SK-N-DZ (cell line): Measurements from ENCODE around the gene ARSA.

Source experiments
- DNase-seq: peaks from one replicate; pipeline ENCODE4 v3.0.0-alpha.2; 2015; ENCODE audit warnings: low spot score

The ARSA gene

GRCh38 chr22:50605002-50605612 lies 22.8 kb downstream of the ARSA start:
- DNase-seq, result no peak

GRCh38 chr22:50604256-50605001 lies 23.5 kb downstream of the ARSA start:
- DNase-seq, result no peak

GRCh38 chr22:50603511-50604255 lies 24.3 kb downstream of the ARSA start:
- no peak for DNase-seq

DNA sequence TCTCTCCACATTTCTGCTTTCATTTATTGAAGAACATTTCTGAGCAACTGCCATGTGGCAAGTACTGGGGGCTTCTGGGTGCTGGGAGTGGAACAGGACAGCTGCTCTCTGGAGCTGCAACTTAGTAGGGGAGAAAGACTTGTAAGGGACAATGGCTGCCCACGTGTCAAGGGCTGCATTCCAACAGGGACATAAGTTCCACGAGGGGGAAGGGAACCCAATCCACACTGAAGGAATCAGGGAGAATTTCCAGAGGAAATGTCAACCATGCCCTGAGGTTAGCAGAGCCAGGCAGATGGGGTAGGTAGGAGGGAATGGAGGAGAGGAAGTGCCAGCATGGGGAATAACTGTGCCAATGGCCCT lies 25.6 kb downstream of the ARSA start:
- no peak for DNase-seq

GRCh38 chr22:50601669-50602337 lies 26.1 kb downstream of the ARSA start:
- no peak for DNase-seq

GRCh38 chr22:50600967-50601668 lies 26.8 kb downstream of the ARSA start:
- peak; percentile 65 for DNase-seq

DNA sequence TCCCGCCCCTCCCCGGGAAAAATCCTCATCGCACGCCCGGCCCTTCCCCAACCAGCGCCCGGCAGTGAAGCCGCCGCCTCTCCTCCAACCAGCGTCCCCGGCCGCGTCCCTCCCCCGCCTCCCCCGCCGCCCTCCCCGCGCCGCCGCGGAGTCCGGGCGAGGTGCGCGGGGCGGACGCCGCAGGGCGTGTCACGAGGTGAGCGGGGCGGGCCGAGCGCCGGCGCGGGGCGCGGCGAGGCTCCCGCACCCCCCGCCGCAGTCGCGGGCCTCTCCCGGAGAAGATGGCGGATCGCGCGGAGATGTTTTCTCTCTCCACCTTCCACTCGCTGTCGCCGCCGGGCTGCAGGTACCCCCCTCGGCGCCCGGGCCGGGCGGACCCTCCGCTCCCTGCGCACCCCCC lies 27.4 kb downstream of the ARSA start, which contains the start of gene MAPK8IP2:
TSS of gene MAPK8IP2 (plus strand) at position 256 of the 400 bp plus-strand sequence. CDS start at position 282, 26 bp downstream.
- peak; percentile 41 for DNase-seq

GRCh38 chr22:50599816-50600455 lies 28.0 kb downstream of the ARSA start:
- DNase-seq, result no peak

GRCh38 chr22:50597097-50597496 lies 30.9 kb downstream of the ARSA start:
- DNase-seq, result no peak

GRCh38 chr22:50595189-50595588 lies 32.8 kb downstream of the ARSA start:
- no peak for DNase-seq

- DNase-seq, result no peak
Observed at GRCh38 chr22:50587407-50587806, 40.5 kb downstream of the ARSA start.

- no peak for DNase-seq
Observed at GRCh38 chr22:50586416-50586815, 41.5 kb downstream of the ARSA start.

- no peak for DNase-seq
Observed at GRCh38 chr22:50585781-50586180, 42.2 kb downstream of the ARSA start.

DNA sequence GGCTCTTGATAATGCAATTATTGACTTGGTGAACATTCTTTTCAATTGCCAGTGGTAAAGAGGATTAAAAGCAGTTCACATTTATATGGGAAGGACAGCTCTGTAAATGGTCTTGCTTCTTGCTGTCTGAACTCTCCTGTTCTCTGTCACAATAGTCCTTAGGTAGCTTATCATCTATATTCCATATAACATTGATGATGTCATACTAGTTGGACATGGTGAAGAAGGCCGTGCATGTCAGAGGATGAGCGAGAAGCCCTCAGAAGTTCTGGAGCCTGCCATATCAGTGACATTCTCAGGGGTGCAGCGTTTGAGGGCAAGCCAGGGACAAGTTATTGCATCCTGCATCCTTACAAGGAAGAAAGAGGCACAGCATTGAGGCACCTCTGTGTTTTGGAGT lies 42.7 kb downstream of the ARSA start:
- no peak for DNase-seq

DNA sequence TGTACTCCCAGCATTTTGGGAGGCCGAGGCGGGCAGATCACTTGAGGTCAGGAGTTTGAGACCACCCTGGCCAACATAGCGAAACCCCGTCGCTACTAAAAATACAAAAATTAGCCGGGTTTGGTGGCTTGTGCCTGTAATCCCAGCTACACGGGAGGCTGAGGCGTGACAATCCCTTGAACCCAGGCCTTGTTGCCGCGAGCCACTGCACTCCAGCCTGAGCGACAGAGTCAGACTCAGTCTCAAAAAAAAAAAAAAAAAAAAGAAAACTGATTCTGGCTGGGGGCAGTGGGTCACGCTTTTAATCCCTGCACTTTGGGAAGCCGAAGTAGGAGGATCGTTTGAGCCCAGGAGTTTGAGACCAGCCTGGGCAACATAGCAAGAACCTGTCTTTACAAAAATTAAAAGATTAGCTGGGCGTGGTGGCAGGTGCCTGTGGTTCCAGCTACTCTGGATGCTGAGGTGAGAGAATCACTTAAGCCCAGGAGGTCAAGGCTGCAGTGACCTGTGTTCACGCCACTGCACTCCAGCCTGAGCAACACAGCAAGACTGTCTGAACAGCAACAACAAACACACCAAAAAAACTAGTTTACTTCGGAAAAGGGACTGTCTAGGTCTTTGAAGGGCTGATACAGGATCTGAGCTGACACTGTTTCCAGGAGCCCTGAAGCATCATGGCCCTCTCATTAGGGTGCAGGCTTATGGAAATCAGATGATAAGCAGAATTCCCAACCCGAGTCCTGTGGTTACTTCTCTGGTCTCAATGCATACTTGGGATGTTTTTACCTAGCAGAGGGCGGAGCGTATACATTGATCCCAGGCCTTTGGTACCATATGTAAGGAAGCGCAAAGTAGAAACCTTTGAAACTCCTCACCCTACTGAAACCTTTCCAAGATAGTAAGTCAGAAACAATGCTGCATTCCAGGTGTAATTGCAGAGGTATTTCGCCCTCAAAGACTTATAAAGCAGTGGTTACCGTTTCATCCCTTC lies 43.6 kb downstream of the ARSA start:
- DNase-seq, result no peak

GRCh38 chr22:50583294-50583861 lies 44.6 kb downstream of the ARSA start:
- no peak for DNase-seq

- peak; percentile 98 for DNase-seq
Observed at GRCh38 chr22:50582493-50583293, 45.3 kb downstream of the ARSA start, which contains the start of gene CHKB. TSS of gene CHKB (minus strand) at chr22:50582849. CDS start at chr22:50582781, 68 bp downstream.

GRCh38 chr22:50581950-50582492 lies 45.9 kb downstream of the ARSA start:
- peak; percentile 28 for DNase-seq
